ENCODE measurements around the gene DOC2A. TPM values are rescaled to one million over a fixed set of nuclear protein-coding genes. Genes with fewer than 3 reads are reported as not detected.

The DOC2A gene
- total and polyA plus RNA-seq, 10 of the 15 experiments (the other 5 are each of a cell fraction or from before 2014, with no cell fraction given) = 0.06 to 0.17 (median 0.12) TPM; not detected in 6

GRCh38 chr16:29995324-29995910, 15.4 kb downstream of the DOC2A start, which contains the start of gene HIRIP3 (continued):
- TF ChIP-seq RELB (IDR thresholded peaks at IDR 0.05; ENCODE audit: low read depth) = peak; percentile 86
- TF ChIP-seq USF1 (IDR thresholded peaks at IDR 0.05; ENCODE audit: borderline replicate concordance, extremely low read length, insufficient read depth, low read depth, low read length) = no peak
- no peak; the same call in 1 of the 2 replicates for TF ChIP-seq POLR2AphosphoS2 (IDR thresholded peaks at IDR 0.05; ENCODE audit: low read depth, low read length)
- no peak for TF ChIP-seq EZH2 (IDR thresholded peaks at IDR 0.05; ENCODE audit: borderline replicate concordance, control insufficient read depth, low read depth, low read length)
- no peak for TF ChIP-seq BCL11A (IDR thresholded peaks at IDR 0.05; ENCODE audit: low read depth, low read length)
- TF ChIP-seq ESRRA (IDR thresholded peaks at IDR 0.05; ENCODE audit: low read length) = no peak
- no peak for TF ChIP-seq FOXM1 (IDR thresholded peaks at IDR 0.05; ENCODE audit: low read depth, low read length)
- TF ChIP-seq IKZF1 (conservative IDR thresholded peaks at IDR 0.05) = no peak
- TF ChIP-seq NFXL1 (IDR thresholded peaks at IDR 0.05; ENCODE audit: borderline replicate concordance) = no peak
- TF ChIP-seq SP1 (IDR thresholded peaks at IDR 0.05; ENCODE audit: low read depth, low read length) = no peak
- peak; percentile 20 for TF ChIP-seq LARP7 (IDR thresholded peaks at IDR 0.05)
- 0 out of 4 replicates have a peak, but pooled peaks of 1 of the 2 experiments have one; percentile 3 for TF ChIP-seq BHLHE40 (IDR thresholded peaks at IDR 0.05; ENCODE audit: borderline replicate concordance in 1 of 2, low read depth in 2 of 2, low read length in 1 of 2)
- TF ChIP-seq PRDM15 (CRISPR knock-in tag; IDR thresholded peaks at IDR 0.05) = no peak
- TF ChIP-seq ZNF687 (IDR thresholded peaks at IDR 0.05) = peak; percentile 86
- TF ChIP-seq BCLAF1 (IDR thresholded peaks at IDR 0.05) = no peak

All from GM12878 (cell line).